Liver (tissue), 3 donors: ENCODE measurements around the gene CHMP3.

Source experiments
- ATF3 ChIP-seq: IDR thresholded peaks from 2 replicates; pipeline ENCODE4 v1.6.1; 2016; ENCODE audit warnings: antibody characterized with exemption
- CTCF ChIP-seq: fragments of 150-350 bp; IDR thresholded peaks from 2 replicates; pipeline ENCODE4 v1.5.1; 2017; ENCODE audit warnings: improper control_type of control experiment, low read depth, low read length; ENCODE audit not compliant: missing input control
- FOXA1 ChIP-seq: IDR thresholded peaks from 2 replicates; pipeline ENCODE4 v1.6.1; 2016; ENCODE audit warnings: antibody characterized with exemption
- FOXA2 ChIP-seq: IDR thresholded peaks from 2 replicates; pipeline ENCODE4 v1.6.1; 2016; ENCODE audit warnings: antibody characterized with exemption
- JUND ChIP-seq, 2 donors: IDR thresholded peaks; 2 replicates each; pipeline ENCODE4 v1.6.1; 2016; ENCODE audit warnings: antibody characterized with exemption in 2 of 2
- MAX ChIP-seq: IDR thresholded peaks from 2 replicates; pipeline ENCODE4 v1.6.1; 2016; ENCODE audit warnings: antibody characterized with exemption
- RAD21 ChIP-seq, 2 donors: IDR thresholded peaks; 2 replicates each; pipeline ENCODE4 v1.6.1; 2016; ENCODE audit warnings: antibody characterized with exemption in 2 of 2, mild to moderate bottlenecking in 2 of 2
- REST ChIP-seq: IDR thresholded peaks from 2 replicates; pipeline ENCODE4 v1.6.1; 2016; ENCODE audit warnings: antibody characterized with exemption, mild to moderate bottlenecking
- SP1 ChIP-seq: IDR thresholded peaks from 2 replicates; pipeline ENCODE4 v1.6.1; 2018; ENCODE audit warnings: antibody characterized with exemption, mild to moderate bottlenecking
- TAF1 ChIP-seq: conservative IDR thresholded peaks from 2 replicates; pipeline ENCODE4 v1.6.1; 2016; ENCODE audit warnings: antibody characterized with exemption, mild to moderate bottlenecking
- YY1 ChIP-seq: IDR thresholded peaks from 2 replicates; pipeline ENCODE4 v1.6.1; 2016; ENCODE audit warnings: antibody characterized with exemption, mild to moderate bottlenecking
- ZBTB33 ChIP-seq: IDR thresholded peaks from 2 replicates; pipeline ENCODE4 v1.6.1; 2016; ENCODE audit warnings: antibody characterized with exemption
- donor health status: healthy.
- donor health status: healthy.

GRCh38 chr2:86610871-86611270 is 47.6 kb upstream of the CHMP3 start:
- TF ChIP-seq FOXA1: no peak
- no peak for TF ChIP-seq CTCF
- TF ChIP-seq FOXA2: no peak
- TF ChIP-seq JUND (IDR thresholded peaks at IDR 0.05): no peak
- no peak for TF ChIP-seq ATF3
- TF ChIP-seq RAD21 (IDR thresholded peaks at IDR 0.05): no peak
- no peak for TF ChIP-seq TAF1
- no peak for TF ChIP-seq REST
- no peak for TF ChIP-seq MAX
- TF ChIP-seq YY1: no peak
- no peak for TF ChIP-seq SP1
- TF ChIP-seq ZBTB33: no peak
